Mucosa of rectum (tissue), 2 donors: ENCODE results near the gene SLC34A3.
"Not testable (repeated sequence)": the region's sequence is repeated elsewhere in the genome, so short reads cannot be mapped to it uniquely, and the experiment has no call there.

ENCODE experiments used
- H3K27ac ChIP-seq, 2 donors: one replicate each; pipeline ENCODE4 v1.7.0; 2013; ENCODE audit warnings: inconsistent platforms in 2 of 2, low read depth in 2 of 2, low read length in 2 of 2
- H3K27me3 ChIP-seq, 2 donors: one replicate each; pipeline ENCODE4 v1.7.0; 2013; ENCODE audit warnings: low read length in 2 of 2; ENCODE audit not compliant: control insufficient read depth in 2 of 2, insufficient read depth in 2 of 2
- H3K36me3 ChIP-seq, 2 donors: one replicate each; pipeline ENCODE4 v1.7.0; 2013; ENCODE audit warnings: low read length in 2 of 2; ENCODE audit not compliant: control insufficient read depth in 2 of 2, insufficient read depth in 2 of 2
- H3K4me1 ChIP-seq, 2 donors: one replicate each; pipeline ENCODE4 v1.7.0; 2013; ENCODE audit warnings: low read length in 2 of 2, mild to moderate bottlenecking in 1 of 2; ENCODE audit not compliant: control insufficient read depth in 2 of 2, insufficient read depth in 2 of 2
- H3K4me3 ChIP-seq, 2 donors: one replicate each; pipeline ENCODE4 v1.7.0; 2013; ENCODE audit warnings: low read length in 2 of 2
- H3K9ac ChIP-seq, 2 donors: one replicate each; pipeline ENCODE4 v1.7.0; 2013; ENCODE audit warnings: low read length in 2 of 2, low read depth in 1 of 2, mild to moderate bottlenecking in 1 of 2
- H3K9me3 ChIP-seq, 2 donors: one replicate each; pipeline ENCODE4 v1.7.0; 2013; ENCODE audit warnings: low read length in 2 of 2; ENCODE audit not compliant: control insufficient read depth in 2 of 2
- donor health status: healthy.
- donor health status: Normal muscosa, but diverticular disease.

SLC34A3 gene

DNA sequence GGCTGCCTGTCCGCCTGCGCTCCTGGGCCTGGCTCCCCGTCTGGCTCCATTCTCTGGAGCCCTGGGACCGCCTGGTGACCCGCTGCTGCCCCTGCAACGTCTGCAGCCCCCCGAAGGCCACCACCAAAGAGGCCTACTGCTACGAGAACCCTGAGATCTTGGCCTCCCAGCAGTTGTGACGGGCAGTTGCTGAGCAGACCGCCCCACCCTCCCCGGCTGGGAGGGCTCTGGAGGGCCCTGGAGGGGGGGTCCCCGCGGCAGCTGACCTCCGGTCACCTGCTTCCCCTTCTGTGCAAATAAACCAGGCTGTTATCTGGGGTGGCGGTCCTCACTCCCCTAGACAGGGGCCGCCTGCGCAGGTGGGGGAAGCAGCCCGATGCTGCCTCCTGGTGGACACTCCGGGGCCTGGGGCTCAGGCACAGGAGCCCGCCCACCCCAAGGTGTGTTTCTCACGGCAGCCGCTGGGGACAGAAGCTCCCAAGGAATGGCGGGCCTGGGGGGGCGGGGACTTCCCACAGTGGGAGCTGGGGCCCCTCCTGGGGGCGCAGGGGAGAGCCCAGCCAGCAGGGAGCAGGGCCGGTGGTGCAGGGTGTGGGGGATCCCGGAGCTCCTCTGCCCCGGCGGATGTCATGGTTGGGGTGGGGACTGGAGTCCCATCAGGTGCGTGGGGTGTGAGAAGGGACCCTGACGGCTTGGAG, 5.7 kb downstream of the SLC34A3 start:
- peaks cover 11 to 28% of the 10 kb centered on the region in 2 donors for H3K27me3 ChIP-seq
- H3K4me1 ChIP-seq = peaks cover 36 to 43% of the 10 kb centered on the region in 2 donors
- H3K4me3 ChIP-seq = peak overlapping the region; percentile 13 to 50
- no peaks in the 10 kb centered on the region for H3K36me3 ChIP-seq
- H3K27ac ChIP-seq = peak overlapping the region in 1 of 2 donors; percentile 23
- H3K9ac ChIP-seq = peak overlapping the region; percentile 63 to 65
- no peaks in the 10 kb centered on the region for H3K9me3 ChIP-seq

DNA sequence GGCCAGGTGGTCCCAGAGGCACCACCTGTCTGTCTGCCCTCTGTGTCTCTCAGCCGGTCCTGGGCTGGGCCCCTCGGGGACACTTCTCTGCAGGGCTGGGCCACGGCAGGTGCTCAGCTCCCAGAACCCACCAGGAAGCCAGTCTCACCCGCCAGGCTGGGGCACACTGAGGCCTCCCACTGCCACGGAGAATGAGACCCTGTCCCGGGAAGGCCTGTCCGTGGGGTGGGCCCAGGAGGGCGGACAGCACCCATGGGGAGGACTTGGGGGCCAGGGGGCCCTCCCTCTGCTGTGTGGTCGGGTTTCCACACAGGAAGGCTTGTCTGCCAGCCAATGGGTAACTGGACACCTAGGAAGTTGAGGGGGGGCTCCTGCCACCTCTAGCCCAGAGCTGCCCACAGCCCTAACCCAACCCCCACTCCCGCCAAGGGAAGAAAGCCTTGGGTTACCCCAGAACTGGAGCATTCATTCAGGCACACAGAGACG, 6.3 kb downstream of the SLC34A3 start:
- peaks cover 36 to 43% of the 10 kb centered on the region in 2 donors for H3K4me1 ChIP-seq
- H3K27me3 ChIP-seq = peaks cover 11 to 22% of the 10 kb centered on the region in 2 donors
- H3K4me3 ChIP-seq = peak overlapping the region; percentile 13 to 50
- H3K36me3 ChIP-seq = peaks cover 0 to under 1% of the 10 kb centered on the region in 2 donors
- H3K9me3 ChIP-seq = no peaks in the 10 kb centered on the region
- peak overlapping the region; percentile 75 to 80 for H3K27ac ChIP-seq
- peak overlapping the region; percentile 63 to 65 for H3K9ac ChIP-seq

DNA sequence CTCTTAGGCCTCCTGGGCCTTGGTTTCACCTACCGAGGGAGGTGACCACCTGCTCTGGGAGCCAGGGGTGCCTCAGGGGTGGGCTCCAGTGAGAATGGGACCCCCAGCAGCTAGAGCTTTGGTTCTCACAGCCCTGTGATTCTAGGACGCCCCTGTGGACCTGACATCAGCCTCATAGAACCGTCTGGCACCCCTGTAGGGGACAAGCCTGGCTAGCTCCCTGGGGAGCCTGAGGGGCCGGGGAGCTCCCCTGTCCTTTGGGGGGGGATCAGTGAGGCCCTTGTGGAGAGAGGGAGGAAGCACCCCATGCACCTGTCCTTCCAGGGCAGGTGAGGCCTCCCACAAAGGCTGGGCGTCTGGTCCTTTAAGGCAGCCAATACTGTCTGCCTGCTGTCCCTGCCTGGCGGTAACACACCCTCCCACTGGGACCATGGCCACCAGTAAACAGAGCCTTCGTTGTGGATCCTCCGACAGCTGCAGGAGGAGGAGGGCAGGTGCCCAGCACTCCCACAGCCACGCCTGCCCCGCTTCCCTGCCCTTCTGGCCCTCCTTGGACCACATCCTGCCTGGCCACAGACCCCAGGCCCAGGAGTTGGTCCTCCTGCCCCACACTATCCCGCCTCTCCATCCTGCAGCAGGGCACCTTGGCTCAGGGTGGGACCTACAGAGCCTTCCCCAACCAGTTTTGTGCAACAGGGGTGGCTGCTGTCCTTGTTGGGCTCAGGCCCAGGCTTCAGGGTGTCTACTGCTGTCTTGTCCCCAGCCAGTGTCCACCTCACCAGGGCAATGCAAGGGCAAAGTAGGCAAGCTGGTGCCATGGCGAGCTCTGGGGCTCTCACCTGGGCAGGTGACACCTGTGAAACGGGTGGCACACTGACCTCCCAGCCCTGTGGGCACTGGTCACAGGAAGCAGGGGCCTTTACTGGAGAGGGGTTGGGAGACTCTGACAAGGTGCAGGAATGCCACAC, 7.3 kb downstream of the SLC34A3 start:
- Histone ChIP-seq H3K4me1 (peaks cover 43 to 47% of the 10 kb centered on the region in 2 donors), H3K27ac (peak overlapping the region; percentile 75 to 80), H3K4me3 (peak overlapping the region in 1 of 2 donors; percentile 22), H3K27me3 (peaks cover 11 to 14% of the 10 kb centered on the region in 2 donors), H3K9me3 (no peaks in the 10 kb centered on the region), H3K36me3 (peaks cover 6 to 11% of the 10 kb centered on the region in 2 donors), H3K9ac (peak overlapping the region in 1 of 2 donors; percentile 65)

DNA sequence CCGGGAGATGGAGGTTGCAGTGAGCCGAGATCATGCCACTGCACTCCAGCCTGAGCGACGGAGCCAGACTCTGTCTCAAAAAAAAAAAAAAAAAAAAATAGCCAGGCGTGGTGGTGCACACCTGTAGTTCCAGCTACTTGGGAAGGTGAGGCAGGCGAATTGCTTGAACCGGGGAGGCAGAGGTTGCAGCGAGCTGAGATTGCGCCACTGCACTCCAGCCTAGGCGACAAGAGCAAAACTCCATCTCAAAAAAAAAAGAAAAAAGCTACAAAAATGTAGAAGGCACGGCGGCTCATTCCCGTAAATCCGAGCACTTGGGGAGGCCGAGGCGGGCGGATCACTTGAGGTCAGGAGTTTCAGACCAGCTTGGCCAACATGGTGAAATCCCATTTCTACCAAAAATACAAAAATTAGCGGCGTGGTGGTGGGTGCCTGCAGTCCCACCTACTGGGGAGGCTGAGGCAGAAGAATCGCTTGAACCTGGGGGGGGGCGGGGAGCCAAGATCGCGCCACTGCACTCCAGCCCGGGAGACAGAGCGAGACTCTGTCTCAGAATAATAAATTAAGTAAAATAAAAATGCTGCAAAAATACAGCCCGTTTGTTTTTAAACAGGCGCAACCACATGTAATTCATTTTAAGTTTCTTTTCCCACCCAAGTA, 9.0 kb downstream of the SLC34A3 start:
- not testable (repeated sequence) for H3K9me3 ChIP-seq, H3K27me3 ChIP-seq
- H3K36me3 ChIP-seq = peaks cover 14 to 19% of the 10 kb centered on the region in 2 donors
- peak overlapping the region; percentile 71 to 78 for H3K4me3 ChIP-seq
- peak overlapping the region; percentile 99 for H3K27ac ChIP-seq
- peak overlapping the region; percentile 72 to 94 for H3K9ac ChIP-seq
- peaks cover 52 to 60% of the 10 kb centered on the region in 2 donors for H3K4me1 ChIP-seq

DNA sequence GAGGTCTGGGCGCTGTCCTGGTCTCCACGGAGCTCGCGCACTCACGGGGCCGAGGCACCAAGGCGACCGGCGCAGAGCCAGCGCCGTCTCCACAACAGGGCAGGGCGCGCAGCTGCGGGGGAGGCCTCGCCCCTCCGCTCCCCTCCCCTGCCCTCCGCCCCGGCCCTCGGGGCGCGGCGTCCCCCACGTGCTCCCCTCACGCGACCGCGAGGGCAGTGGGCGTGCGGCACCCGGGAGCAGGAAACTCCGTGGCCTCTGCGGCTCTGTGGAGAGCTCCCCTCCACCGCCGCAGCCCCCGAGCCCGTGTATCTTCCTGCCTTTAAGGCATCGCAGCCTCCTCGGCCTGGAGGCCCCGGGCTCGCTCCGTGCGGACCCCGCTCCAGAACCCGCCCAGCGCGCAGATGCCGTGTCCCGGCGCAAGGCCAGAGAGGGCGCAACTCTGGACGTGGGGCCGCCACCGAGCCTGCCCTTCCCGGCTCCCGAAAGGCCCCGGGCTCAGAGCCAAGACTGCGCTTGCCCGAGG, 9.7 kb downstream of the SLC34A3 start:
- peak overlapping the region; percentile 72 to 94 for H3K9ac ChIP-seq

DNA sequence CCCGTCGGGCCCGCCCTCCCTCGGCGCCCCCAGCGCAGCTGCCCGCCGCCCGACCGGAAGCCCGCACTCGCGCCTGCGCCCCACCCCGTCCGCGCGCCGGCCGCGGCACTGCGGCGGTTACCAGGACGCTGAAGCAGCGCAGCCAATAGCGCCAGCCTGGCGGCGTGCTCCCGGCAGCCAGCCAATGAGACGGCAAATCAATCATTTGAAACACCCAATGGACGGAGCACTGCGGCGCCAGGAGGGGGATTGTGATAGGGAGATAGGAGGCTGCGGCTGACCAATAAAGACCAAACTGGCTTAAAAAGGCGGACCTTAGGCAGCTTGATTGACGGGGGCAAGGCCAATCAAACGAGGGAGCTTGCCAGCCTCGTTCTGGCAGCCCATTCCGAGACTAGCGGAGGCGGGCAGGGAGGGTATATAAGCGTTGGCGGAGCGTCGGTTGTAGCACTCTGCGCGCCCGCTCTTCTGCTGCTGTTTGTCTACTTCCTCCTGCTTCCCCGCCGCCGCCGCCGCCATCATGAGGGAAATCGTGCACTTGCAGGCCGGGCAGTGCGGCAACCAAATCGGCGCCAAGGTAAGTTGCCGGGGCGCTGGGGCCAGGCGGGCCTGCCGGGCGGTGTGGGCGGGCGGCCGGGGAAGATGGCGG, 10.3 kb downstream of the SLC34A3 start, which contains the start of gene TUBB4B:
TSS of gene TUBB4B (plus strand) at position 447 of the 649 bp plus-strand sequence. CDS start at position 521, 74 bp downstream.
- peak within 1 kb of the TSS; percentile 72 to 94 for H3K9ac ChIP-seq
- peak within 1 kb of the TSS; percentile 99 for H3K27ac ChIP-seq
- H3K27me3 ChIP-seq = no peaks in the 10 kb centered on the region
- peaks cover 14 to 19% of the 10 kb centered on the region in 2 donors for H3K36me3 ChIP-seq
- no peaks in the 10 kb centered on the region for H3K9me3 ChIP-seq
- peak within 1 kb of the TSS; percentile 75 to 85 for H3K4me3 ChIP-seq
- H3K4me1 ChIP-seq = peaks cover 52 to 60% of the 10 kb centered on the region in 2 donors

More for the DNA sequence above, 9.7 kb downstream of the SLC34A3 start:
- H3K4me3 ChIP-seq = peak overlapping the region; percentile 71 to 78
- H3K27me3 ChIP-seq = no peaks in the 10 kb centered on the region
- peak overlapping the region; percentile 99 for H3K27ac ChIP-seq
- peaks cover 52 to 60% of the 10 kb centered on the region in 2 donors for H3K4me1 ChIP-seq
- no peaks in the 10 kb centered on the region for H3K9me3 ChIP-seq
- H3K36me3 ChIP-seq = peaks cover 14 to 19% of the 10 kb centered on the region in 2 donors

DNA sequence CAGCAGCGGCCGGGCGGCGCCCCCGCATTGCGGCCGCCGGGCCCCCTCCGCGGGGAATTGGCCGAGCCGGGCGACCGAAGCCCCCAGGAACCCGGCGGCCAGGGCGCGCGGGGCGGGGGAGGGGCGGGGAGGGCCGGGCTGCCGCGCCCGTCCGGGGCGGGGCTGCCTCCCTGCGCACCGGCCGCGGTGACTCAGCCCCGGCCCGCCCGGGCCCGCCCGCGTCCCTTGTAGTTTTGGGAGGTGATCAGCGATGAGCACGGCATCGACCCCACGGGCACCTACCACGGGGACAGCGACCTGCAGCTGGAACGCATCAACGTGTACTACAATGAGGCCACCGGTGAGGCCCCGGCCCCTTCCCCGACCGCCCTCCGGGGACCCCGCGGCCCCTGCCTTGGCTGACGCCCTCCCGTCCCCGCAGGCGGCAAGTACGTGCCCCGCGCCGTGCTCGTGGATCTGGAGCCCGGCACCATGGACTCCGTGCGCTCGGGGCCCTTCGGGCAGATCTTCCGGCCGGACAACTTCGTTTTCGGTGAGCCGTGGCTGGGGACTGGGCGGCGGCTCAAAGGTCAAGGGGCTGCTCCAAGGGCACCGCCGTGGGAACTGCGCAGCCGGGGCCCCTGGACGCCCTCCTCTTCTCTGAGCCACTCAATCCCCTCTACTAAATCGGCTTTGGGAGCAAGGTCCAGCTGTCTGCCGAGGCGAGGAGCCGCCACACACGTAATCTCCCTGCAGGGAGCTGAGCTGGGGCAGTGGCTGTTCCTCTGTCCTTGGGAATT, 11.0 kb downstream of the SLC34A3 start:
- peaks cover 14 to 19% of the 10 kb centered on the region in 2 donors for H3K36me3 ChIP-seq
- H3K4me1 ChIP-seq = peaks cover 47 to 58% of the 10 kb centered on the region in 2 donors
- no peaks in the 10 kb centered on the region for H3K9me3 ChIP-seq

DNA sequence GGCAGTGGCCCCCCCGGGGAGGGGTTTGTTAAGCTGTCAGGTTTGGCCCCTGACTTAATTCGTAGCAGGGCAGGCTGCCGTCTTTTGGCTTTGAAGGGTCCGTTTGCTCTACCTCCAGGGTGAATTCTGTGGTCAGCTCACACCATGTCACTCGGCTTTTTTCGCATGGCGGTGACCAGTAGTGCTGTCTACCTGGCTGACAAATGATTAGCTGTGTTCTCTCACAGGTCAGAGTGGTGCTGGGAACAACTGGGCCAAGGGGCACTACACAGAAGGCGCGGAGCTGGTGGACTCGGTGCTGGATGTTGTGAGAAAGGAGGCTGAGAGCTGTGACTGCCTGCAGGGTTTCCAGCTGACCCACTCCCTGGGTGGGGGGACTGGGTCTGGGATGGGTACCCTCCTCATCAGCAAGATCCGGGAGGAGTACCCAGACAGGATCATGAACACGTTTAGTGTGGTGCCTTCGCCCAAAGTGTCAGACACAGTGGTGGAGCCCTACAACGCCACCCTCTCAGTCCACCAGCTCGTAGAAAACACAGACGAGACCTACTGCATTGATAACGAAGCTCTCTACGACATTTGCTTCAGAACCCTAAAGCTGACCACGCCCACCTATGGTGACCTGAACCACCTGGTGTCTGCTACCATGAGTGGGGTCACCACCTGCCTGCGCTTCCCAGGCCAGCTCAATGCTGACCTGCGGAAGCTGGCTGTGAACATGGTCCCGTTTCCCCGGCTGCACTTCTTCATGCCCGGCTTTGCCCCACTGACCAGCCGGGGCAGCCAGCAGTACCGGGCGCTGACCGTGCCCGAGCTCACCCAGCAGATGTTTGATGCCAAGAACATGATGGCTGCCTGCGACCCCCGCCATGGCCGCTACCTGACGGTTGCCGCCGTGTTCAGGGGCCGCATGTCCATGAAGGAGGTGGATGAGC, 11.8 kb downstream of the SLC34A3 start:
- no peaks in the 10 kb centered on the region for H3K9me3 ChIP-seq
- peaks cover 38 to 49% of the 10 kb centered on the region in 2 donors for H3K4me1 ChIP-seq
- H3K4me3 ChIP-seq = peak overlapping the region; percentile 75 to 85
- no peaks in the 10 kb centered on the region for H3K27me3 ChIP-seq
- H3K27ac ChIP-seq = peak overlapping the region; percentile 92 to 94
- peak overlapping the region; percentile 72 to 93 for H3K9ac ChIP-seq
- peaks cover 14 to 19% of the 10 kb centered on the region in 2 donors for H3K36me3 ChIP-seq

More for the DNA sequence above, 11.0 kb downstream of the SLC34A3 start:
- H3K27ac ChIP-seq = peak overlapping the region; percentile 92 to 95
- no peaks in the 10 kb centered on the region for H3K27me3 ChIP-seq
- peak overlapping the region; percentile 75 to 85 for H3K4me3 ChIP-seq
- peak overlapping the region; percentile 72 to 93 for H3K9ac ChIP-seq
